Stimulated activated naive CD8-positive, alpha-beta T cell treated with anti-CD3 and anti-CD28 coated beads, Interleukin-15, Interleukin-2, amounts not matched to agents 100 ng/mL and 50 ng/mL, for 24 hours (primary cell): Measurements from ENCODE around the gene TMEM50A.
A peak's percentile ranks its signal among the peaks of the same experiment; 100 is the strongest.
"Not testable (repeated sequence)": the region's sequence is repeated elsewhere in the genome, so short reads cannot be mapped to it uniquely, and the experiment has no call there.

Source experiments
- H3K27ac Mint-ChIP-seq: one replicate; pipeline ENCODE4 v1.8.0; 2021; ENCODE audit warnings: mild to moderate bottlenecking, mixed read lengths
- H3K27me3 Mint-ChIP-seq: one replicate; pipeline ENCODE4 v1.8.0; 2021; ENCODE audit warnings: mixed read lengths
- H3K36me3 Mint-ChIP-seq: one replicate; pipeline ENCODE4 v1.8.0; 2021; ENCODE audit warnings: low read depth, mixed read lengths
- H3K4me1 Mint-ChIP-seq: one replicate; pipeline ENCODE4 v1.8.0; 2021; ENCODE audit warnings: low read depth, mixed read lengths
- H3K4me3 Mint-ChIP-seq: one replicate; pipeline ENCODE4 v1.8.0; 2021; ENCODE audit warnings: mild to moderate bottlenecking, mixed read lengths
- H3K9me3 Mint-ChIP-seq: one replicate; pipeline ENCODE4 v1.8.0; 2021; ENCODE audit warnings: mixed read lengths

Gene TMEM50A

GRCh38 chr1:25356848-25357247 is 18.7 kb downstream of the TMEM50A start:
- Mint-ChIP-seq H3K4me1 (peaks cover 36% of the 10 kb centered on the region), H3K4me3 (peak overlapping the region; percentile 25), H3K27ac (peak overlapping the region; percentile 74), H3K36me3 (peaks cover 61% of the 10 kb centered on the region), H3K9me3 (no peaks in the 10 kb centered on the region), H3K27me3 (no peaks in the 10 kb centered on the region)

GRCh38 chr1:25360596-25361581 is 22.8 kb downstream of the TMEM50A start:
- H3K27me3 Mint-ChIP-seq = no peaks in the 10 kb centered on the region
- no peaks in the 10 kb centered on the region for H3K9me3 Mint-ChIP-seq
- peaks cover 43% of the 10 kb centered on the region for H3K36me3 Mint-ChIP-seq
- H3K4me3 Mint-ChIP-seq = no peak overlapping the region
- peaks cover 33% of the 10 kb centered on the region for H3K4me1 Mint-ChIP-seq
- H3K27ac Mint-ChIP-seq = peak overlapping the region; percentile 68

- Mint-ChIP-seq H3K9me3 (no peaks in the 10 kb centered on the region), H3K27me3 (no peaks in the 10 kb centered on the region), H3K4me3 (no peak overlapping the region), H3K4me1 (peaks cover 23% of the 10 kb centered on the region), H3K27ac (peak overlapping the region; percentile 68), H3K36me3 (peaks cover 36% of the 10 kb centered on the region)
These were observed 23.8 kb downstream of the TMEM50A start for GRCh38 chr1:25361901-25362300.

DNA sequence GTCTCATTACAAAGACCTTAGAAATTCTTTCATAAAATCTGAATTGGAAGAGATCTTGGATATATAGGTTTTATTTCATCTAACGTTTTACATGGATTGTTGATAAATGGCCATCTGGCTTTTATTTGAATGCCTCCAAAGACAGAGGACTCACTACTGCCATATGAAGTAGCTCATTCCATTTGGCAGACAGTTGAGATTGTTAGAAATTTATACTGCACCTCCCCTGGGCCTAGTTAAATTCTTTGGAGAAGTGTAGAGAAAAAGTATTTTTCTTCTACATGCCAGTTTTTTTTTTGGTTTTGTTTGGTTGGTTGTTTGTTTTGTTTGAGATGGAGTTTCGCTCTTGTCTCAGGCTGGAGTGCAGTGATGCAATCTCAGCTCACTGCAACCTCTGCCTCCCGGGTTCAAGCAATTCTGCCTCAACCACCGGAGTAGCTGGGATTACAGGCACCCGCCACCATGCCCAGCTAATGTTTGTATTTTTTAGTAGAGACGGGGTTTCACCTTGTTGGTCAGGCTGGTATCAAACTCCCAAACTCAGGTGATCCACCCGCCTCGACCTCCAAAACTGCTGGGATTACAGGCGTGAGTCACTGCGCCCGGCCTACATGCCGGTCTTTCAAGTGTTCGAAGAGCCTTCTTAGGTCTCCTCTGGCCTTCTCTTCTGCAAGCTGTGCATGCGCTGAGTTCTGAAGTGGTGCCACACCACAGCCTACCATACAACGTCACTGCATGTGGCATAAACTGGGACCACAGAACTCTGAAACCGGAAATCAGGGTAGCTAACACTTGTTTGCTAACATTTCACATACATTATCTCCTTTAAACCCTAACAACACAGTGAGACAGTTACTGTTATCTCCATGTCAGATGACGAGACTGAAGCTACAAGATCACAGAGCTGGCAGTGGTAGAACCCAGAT is 24.8 kb downstream of the TMEM50A start:
- not testable (repeated sequence) for H3K27ac Mint-ChIP-seq, H3K4me3 Mint-ChIP-seq, H3K9me3 Mint-ChIP-seq, H3K27me3 Mint-ChIP-seq
- Mint-ChIP-seq H3K4me1 (peaks cover 16% of the 10 kb centered on the region), H3K36me3 (peaks cover 29% of the 10 kb centered on the region)

DNA sequence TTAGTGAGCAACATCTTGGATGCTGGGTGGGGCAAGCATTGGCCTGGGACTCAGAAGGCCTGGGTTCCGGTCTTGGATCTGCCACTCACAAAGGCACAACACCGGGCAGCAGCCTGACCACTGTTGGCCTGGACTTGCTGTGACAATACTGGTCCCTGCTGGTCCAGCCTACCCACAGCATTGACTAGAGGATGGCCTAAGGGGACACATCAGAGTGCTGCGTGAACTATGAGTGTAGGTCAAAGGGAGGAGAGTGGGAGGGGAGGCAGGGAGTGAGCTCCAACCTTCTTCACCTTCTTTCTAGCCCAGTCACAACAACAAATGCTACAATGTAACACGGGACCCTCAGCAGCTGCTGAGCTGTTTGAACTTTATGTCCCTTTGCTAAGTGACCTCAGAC is 31.1 kb downstream of the TMEM50A start:
- Mint-ChIP-seq H3K36me3 (no peaks in the 10 kb centered on the region), H3K27ac (no peak overlapping the region), H3K9me3 (no peaks in the 10 kb centered on the region), H3K4me3 (no peak overlapping the region), H3K4me1 (no peaks in the 10 kb centered on the region), H3K27me3 (no peaks in the 10 kb centered on the region)

GRCh38 chr1:25369691-25370271 is 31.6 kb downstream of the TMEM50A start:
- not testable (repeated sequence) for H3K27ac Mint-ChIP-seq, H3K4me1 Mint-ChIP-seq, H3K9me3 Mint-ChIP-seq, H3K27me3 Mint-ChIP-seq, H3K4me3 Mint-ChIP-seq, H3K36me3 Mint-ChIP-seq

- H3K4me3 Mint-ChIP-seq, H3K4me1 Mint-ChIP-seq, H3K36me3 Mint-ChIP-seq, H3K27me3 Mint-ChIP-seq, H3K9me3 Mint-ChIP-seq, H3K27ac Mint-ChIP-seq: not testable (repeated sequence)
These were observed 33.6 kb downstream of the TMEM50A start for GRCh38 chr1:25371757-25372156.

- H3K4me3 Mint-ChIP-seq, H3K27me3 Mint-ChIP-seq, H3K36me3 Mint-ChIP-seq, H3K9me3 Mint-ChIP-seq, H3K27ac Mint-ChIP-seq, H3K4me1 Mint-ChIP-seq: not testable (repeated sequence)
These were observed 40.2 kb downstream of the TMEM50A start for GRCh38 chr1:25378367-25378766.

GRCh38 chr1:25382543-25382942 is 44.4 kb downstream of the TMEM50A start:
- H3K36me3 Mint-ChIP-seq, H3K27me3 Mint-ChIP-seq, H3K27ac Mint-ChIP-seq, H3K4me1 Mint-ChIP-seq, H3K9me3 Mint-ChIP-seq, H3K4me3 Mint-ChIP-seq: not testable (repeated sequence)

DNA sequence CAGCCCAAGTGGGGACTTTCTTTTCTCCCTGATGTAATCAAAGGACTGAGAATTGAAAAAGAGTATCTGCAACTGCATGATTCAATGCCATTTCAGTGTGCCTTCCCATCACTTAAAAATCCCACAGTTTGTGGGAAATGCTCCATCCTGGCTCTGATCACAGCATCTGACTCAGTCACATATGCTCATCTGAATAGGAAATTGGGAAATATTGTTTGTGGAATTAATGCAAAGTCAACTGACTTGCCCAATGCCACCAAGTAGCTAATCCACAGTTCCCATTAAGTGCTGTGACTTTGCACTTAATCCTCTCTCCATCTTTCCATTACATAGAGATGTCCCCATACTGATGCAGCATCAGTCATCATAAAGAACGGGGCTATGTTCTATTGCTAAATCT is 45.0 kb downstream of the TMEM50A start:
- H3K9me3 Mint-ChIP-seq, H3K36me3 Mint-ChIP-seq, H3K4me3 Mint-ChIP-seq, H3K27me3 Mint-ChIP-seq, H3K27ac Mint-ChIP-seq, H3K4me1 Mint-ChIP-seq: not testable (repeated sequence)

- H3K4me3 Mint-ChIP-seq, H3K36me3 Mint-ChIP-seq, H3K27ac Mint-ChIP-seq, H3K27me3 Mint-ChIP-seq, H3K4me1 Mint-ChIP-seq, H3K9me3 Mint-ChIP-seq: not testable (repeated sequence)
These were observed 45.7 kb downstream of the TMEM50A start for GRCh38 chr1:25383875-25384274.

GRCh38 chr1:25387096-25387495 is 49.0 kb downstream of the TMEM50A start:
- H3K4me3 Mint-ChIP-seq, H3K27me3 Mint-ChIP-seq: not testable (repeated sequence)

GRCh38 chr1:25388691-25389090 is 50.6 kb downstream of the TMEM50A start:
- H3K4me1 Mint-ChIP-seq, H3K4me3 Mint-ChIP-seq, H3K27me3 Mint-ChIP-seq, H3K27ac Mint-ChIP-seq, H3K9me3 Mint-ChIP-seq, H3K36me3 Mint-ChIP-seq: not testable (repeated sequence)

More at GRCh38 chr1:25387096-25387495, 49.0 kb downstream of the TMEM50A start:
- not testable (repeated sequence) for H3K9me3 Mint-ChIP-seq, H3K4me1 Mint-ChIP-seq, H3K27ac Mint-ChIP-seq, H3K36me3 Mint-ChIP-seq

DNA sequence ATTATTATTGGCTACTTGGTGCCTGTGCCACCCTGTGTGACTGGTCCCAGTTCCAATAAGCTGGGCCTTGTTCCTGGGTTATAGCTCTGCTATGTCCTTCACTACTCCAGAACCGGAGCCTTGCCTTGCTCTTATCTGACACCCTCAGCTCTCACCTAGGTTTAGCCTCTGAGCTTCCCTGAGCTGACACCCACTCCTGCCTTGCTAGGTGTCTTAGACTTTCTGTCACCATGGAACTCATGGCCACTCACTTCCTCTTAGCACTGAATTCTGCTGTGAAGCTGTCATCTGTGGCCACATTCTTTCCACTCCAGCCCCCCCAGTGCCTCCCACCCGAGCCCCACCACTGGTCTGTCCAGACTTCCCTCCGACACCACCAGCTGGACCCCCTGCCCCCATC is 51.6 kb downstream of the TMEM50A start:
- not testable (repeated sequence) for H3K4me1 Mint-ChIP-seq, H3K9me3 Mint-ChIP-seq, H3K4me3 Mint-ChIP-seq, H3K36me3 Mint-ChIP-seq, H3K27ac Mint-ChIP-seq, H3K27me3 Mint-ChIP-seq

DNA sequence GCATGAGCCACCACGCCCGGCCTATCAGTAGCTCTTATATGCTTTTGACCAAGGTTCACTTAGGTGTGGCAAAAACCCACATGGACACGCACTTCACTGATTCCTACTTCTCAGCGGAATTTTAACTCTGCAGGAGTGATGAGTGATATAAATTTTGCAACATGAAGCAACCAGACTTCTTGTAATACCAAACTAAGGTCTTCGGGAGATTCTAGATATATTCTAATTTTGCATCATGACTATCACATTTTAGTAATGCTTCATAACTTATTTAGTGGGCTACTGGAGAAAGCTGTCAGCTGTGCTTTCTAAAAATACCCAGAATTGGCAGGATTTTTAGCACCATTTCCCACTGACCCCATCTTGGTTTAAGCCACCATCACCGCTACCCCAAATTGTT is 54.7 kb downstream of the TMEM50A start:
- Mint-ChIP-seq H3K4me1 (no peaks in the 10 kb centered on the region), H3K4me3 (no peak overlapping the region), H3K27me3 (no peaks in the 10 kb centered on the region), H3K36me3 (no peaks in the 10 kb centered on the region), H3K27ac (no peak overlapping the region), H3K9me3 (no peaks in the 10 kb centered on the region)
